Stimulated activated CD8-positive, alpha-beta memory T cell treated with anti-CD3 and anti-CD28 coated beads, Interleukin-2, amount 100 ng/mL, for 1 hour (primary cell): ENCODE results near the gene LAMP1.
"Not testable (repeated sequence)": the region's sequence is repeated elsewhere in the genome, so short reads cannot be mapped to it uniquely, and the experiment has no call there.

Source experiments
- DNase-seq, 2 donors: peaks; one replicate each; pipeline ENCODE4 v3.0.0-alpha.2; 2020; ENCODE audit warnings: low read depth in 2 of 2

Gene LAMP1

DNA sequence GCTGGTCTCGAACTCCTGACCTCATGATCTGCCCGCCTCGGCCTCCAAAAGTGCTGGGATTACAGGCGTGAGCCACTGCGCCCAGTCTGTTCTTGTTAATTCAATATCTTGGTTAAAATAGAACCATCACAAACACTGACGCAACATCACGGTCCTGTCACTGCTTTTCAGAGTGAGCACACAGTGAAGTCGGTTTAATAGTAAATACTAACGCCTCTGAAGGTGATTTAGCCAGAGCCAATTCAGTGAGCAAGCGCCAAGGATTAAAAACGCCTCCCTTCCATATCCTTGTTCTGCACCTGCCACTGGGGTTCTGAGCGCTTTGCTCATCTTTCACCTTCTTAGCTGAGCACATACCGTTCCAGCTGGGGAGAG, 30.3 kb downstream of the LAMP1 start:
- no peak for DNase-seq

- DNase-seq, result no peak
Observed at GRCh38 chr13:113327766-113328471, 30.9 kb downstream of the LAMP1 start.

GRCh38 chr13:113328851-113329250, 31.8 kb downstream of the LAMP1 start:
- no peak for DNase-seq

DNA sequence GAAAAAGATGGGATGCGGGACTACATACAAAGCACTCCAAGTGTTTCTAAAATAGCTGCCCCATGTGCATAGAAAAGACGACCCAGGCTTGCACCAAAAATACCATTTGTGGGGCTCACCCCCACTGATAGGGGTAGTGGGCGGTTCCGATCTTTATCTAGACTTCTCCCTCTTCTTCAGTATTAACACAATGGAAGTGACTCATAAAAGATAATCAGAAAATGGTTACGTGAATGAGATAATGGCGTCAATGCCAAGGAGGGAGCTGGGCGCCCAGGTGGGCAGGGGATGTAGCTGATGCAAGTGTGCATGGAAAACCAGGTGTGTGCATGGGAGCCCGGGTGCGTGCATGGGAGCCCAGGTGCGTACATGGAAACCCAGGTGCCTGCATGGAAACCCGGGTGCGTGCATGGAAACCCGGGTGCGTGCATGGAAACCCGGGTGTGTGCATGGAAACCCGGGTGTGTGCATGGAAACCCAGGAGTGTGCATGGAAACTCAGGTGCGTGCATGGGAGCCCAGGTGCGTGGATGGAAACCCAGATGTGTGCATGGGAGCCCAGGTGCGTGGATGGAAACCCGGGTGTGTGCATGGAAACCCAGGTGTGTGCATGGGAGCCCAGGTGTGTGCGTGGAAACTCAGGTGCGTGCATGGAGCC, 32.7 kb downstream of the LAMP1 start:
- DNase-seq, result no peak

GRCh38 chr13:113332615-113333014, 35.6 kb downstream of the LAMP1 start:
- DNase-seq, result no peak

DNA sequence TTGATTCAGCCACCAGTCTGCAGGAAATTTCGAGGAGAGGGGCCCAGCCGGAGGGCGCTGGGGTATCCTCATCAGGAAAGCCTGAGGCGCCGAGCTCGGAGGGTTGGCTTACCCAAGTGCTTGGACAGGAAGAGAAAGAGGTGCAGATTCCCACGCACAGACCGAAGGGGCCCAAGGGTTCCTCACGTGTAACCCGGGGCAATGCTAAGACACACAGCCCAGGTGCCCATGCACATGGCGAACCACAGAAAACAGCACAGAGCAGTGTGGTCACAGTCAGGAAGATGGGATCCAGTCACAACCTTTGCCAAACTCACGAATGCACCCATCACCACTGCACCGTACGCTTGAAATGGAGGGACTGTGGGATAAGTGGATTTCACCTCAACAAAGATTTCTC, 36.0 kb downstream of the LAMP1 start:
- DNase-seq, result no peak

GRCh38 chr13:113337556-113337955, 40.5 kb downstream of the LAMP1 start:
- no peak for DNase-seq

- no peak for DNase-seq
Observed at GRCh38 chr13:113337976-113338375, 40.9 kb downstream of the LAMP1 start.

DNA sequence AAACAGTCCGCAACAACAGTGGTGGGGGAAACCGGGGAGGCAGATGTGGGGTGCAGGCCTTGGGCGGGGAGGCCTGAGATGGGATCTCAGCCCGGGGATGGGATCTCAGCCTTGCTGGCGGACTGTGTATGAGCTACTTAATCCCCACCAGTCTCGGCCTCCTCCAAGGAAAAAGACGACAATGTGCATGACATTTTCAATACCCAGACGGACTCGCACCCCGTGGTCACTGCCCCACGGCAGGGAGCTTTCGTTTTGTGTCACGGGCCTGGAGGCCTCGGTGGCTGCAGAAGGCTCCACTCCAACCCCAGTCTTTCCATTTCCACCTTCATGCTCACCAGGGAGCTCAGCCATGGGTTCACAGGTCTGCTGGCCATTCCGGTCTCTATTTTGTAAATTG, 41.4 kb downstream of the LAMP1 start:
- no peak for DNase-seq

- no peak for DNase-seq
Observed at GRCh38 chr13:113342820-113343691, 46.0 kb downstream of the LAMP1 start.

DNA sequence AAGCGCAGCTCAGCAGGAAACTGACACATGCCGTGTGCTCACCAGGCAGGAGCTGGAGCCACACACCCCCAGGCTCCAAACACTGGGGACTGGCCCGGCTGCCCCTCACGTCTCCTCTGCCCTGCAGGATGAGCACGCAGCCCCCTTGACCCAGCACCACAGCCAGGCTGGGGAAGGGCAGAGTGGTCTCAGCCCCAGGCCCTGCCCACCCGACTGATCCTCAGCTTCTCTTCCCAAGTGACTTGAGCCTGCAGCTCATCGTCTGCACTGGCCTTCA, 46.6 kb downstream of the LAMP1 start:
- DNase-seq, result no peak

DNA sequence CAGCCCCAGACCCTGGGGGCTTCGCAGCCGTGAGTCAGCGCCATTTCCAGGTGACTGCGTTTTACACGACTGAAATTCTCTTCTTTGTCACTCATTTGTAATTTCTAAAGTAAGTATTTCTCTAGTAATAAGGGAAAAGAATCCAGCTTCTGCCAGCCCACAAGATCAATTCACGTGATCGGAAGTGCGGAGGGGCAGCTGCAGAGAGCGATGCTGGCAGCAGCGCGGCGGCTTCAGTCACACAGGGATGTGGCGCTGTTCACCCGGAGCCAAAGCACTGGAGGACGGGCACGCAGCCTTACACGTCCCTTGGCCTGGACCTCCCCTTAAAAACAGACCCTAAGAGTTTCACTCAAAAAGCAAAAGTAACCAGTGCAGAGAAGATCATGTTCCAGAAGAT, 48.4 kb downstream of the LAMP1 start:
- no peak for DNase-seq

DNA sequence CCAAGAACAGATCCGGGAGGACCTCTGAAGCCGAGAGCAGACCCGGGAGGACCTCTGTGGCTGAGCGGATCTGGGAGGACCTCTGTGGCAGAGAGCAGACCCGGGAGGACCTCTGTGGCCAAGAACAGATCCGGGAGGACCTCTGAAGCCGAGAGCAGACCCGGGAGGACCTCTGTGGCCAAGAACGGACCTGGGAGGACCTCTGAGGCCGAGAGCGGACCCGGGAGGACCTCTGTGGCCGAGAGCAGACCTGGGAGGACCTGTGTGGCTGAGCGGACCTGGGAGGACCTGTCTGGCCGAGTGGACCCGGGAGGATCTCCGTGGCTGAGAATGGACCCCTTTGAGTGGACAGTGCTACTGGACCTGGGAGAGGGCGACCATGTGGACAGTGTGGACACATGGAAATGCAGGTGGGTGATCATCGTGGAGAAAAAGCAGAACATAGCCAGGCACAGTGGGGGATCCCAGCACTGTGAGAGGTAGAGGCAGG, 50.7 kb downstream of the LAMP1 start:
- not testable (repeated sequence) for DNase-seq

DNA sequence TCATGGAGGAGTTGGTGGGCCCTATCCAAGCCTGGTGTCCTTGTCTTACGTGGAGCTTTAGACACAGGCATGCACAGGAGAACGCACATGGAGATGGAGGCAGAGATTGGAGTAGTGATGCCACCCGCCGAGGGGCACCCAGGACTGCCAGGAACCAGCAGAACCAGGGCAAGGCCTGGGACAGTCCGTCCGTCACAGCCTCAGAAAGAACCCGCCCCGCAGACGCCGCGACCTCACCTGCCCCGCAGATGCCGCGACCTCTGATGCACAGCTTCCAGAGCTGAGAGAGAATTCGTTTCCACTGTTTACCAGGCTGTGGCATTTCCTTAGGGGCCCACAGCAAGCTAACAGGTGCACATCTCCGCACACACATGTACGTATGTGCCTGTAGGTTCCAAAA, 51.6 kb downstream of the LAMP1 start:
- no peak for DNase-seq

GRCh38 chr13:113349050-113349449, 52.0 kb downstream of the LAMP1 start:
- no peak for DNase-seq

DNA sequence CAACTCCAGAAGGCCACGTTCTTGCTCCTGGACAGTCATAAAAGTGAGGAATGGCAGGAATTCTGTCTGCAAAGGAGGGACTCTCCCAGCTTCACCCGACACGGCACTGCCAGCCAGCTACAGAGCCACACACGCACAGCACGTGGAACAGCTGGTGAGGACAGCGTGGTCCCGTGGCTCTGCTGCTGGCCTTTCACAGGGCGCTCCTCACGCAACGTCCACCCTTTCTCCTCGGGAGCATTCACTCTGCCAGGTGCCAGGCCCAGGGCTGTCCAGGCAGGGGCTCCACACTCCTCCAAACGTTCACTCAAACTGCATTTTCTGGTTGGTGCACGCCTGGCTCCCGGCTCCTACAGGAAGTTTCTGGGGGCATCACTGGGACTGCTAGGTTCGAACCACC, 52.5 kb downstream of the LAMP1 start:
- DNase-seq, result no peak

- no peak for DNase-seq
Observed at GRCh38 chr13:113350065-113350937, 53.3 kb downstream of the LAMP1 start.

- no peak for DNase-seq
Observed at GRCh38 chr13:113350938-113351335, 53.9 kb downstream of the LAMP1 start.

DNA sequence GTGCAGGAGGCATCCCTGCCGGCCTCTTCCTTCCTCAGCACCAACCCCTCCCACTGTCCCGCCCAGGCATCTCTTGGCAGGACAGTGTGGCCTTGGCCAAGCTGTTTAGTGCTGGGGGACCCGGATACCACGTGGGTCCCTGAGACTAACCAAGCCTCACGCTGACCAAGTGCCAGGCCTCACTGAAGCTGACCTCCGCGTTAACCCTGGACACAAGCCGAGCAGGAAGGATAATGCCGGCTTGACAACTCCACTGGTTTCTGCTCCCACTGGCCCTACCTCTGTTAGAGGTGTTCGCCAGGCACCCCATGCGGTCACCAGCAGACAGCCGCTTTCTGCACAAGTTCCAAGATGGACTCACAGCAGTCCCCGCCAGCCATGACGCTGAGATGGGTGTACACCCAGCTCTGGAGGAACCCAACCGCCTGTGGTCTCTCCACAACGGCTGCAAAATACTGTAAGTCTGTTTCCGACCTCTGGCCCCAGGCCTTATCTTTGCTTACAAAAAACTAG, 54.5 kb downstream of the LAMP1 start:
- no peak for DNase-seq

DNA sequence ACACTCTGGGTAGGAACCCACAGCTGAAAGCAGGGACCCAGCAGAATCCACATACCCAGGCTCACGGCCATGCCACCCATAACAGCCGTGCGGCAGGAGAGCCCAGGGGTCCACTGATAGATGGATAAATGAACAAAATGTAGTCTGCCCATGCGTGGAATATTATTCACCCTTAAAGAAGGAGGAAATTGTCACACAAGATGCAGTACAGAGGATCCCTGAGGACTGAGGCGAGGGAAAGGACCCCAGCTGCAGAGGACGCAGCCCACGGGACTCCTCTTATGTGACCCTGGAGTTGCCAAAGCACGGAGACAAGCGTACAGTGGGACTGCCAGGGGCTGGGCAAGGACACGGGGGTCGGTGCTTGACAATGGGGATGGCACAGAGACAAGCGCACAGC, 56.2 kb downstream of the LAMP1 start:
- no peak for DNase-seq

- no peak for DNase-seq
Observed at GRCh38 chr13:113354831-113355610, 58.0 kb downstream of the LAMP1 start.
